PC-9 (cell line): ENCODE measurements around the gene PDK4. TPM values are rescaled to one million over a fixed set of nuclear protein-coding genes. Genes with fewer than 3 reads are reported as not detected.
A peak's percentile ranks its signal among the peaks of the same experiment; 100 is the strongest.

ENCODE experiments used
- BruUV-seq: library from RNA; stranded (reverse); fragments of 400-500 nt; replicated peaks from 2 replicates; lab custom pipeline; 2021; lab: Mats Ljungman, UMichigan
- CTCF ChIA-PET: fragments of 300-600 bp; sonication (Branson Sonifier 250); formaldehyde crosslinking; loops from one replicate; lab custom pipeline; 2022; ENCODE audit warnings: antibody characterized with exemption; lab: Charles Lee
- POLR2A ChIA-PET: fragments of 300-600 bp; sonication (Branson Sonifier 250); formaldehyde crosslinking; loops from one replicate; lab custom pipeline; 2022; ENCODE audit warnings: antibody characterized with exemption; ENCODE audit not compliant: unreplicated experiment; lab: Charles Lee
- DNase-seq, 2 experiments: peaks; one replicate each; pipeline versions ENCODE4 v3.0.0 to v3.0.0-alpha.2; 2015 to 2022; ENCODE audit warnings: mixed read lengths in 1 of 2
- H2AFZ ChIP-seq: fragments of 200-600 bp; sonication (generic); 2 replicates; pipeline ENCODE4 v1.8.1; 2017; ENCODE audit warnings: antibody characterized with exemption
- H3F3A ChIP-seq: fragments of 200-600 bp; sonication (generic); 2 replicates; pipeline ENCODE4 v1.8.1; 2017; ENCODE audit warnings: antibody characterized with exemption, mild to moderate bottlenecking, low read depth; ENCODE audit not compliant: insufficient read depth
- H3K27ac ChIP-seq: fragments of 200-600 bp; sonication (generic); 2 replicates; pipeline ENCODE4 v1.6.1; 2016; ENCODE audit warnings: mixed run types
- H3K27me3 ChIP-seq: fragments of 200-600 bp; sonication (generic); 2 replicates; pipeline ENCODE4 v1.6.1; 2016; ENCODE audit warnings: low read depth, mixed run types; ENCODE audit not compliant: insufficient read depth
- H3K36me3 ChIP-seq: fragments of 200-600 bp; sonication (generic); 2 replicates; pipeline ENCODE4 v1.6.1; 2016; ENCODE audit warnings: low read depth, mixed run types
- H3K4me1 ChIP-seq: fragments of 200-600 bp; sonication (generic); replicated peaks from 2 replicates; pipeline ENCODE4 v1.6.1; 2016; ENCODE audit warnings: mixed run types; ENCODE audit not compliant: insufficient read depth
- H3K4me2 ChIP-seq: fragments of 200-600 bp; sonication (generic); 2 replicates; pipeline ENCODE4 v1.6.1; 2017; ENCODE audit warnings: mixed run types
- H3K4me3 ChIP-seq: fragments of 200-600 bp; sonication (generic); 2 replicates; pipeline ENCODE4 v1.6.1; 2016; ENCODE audit warnings: mixed run types
- H3K79me2 ChIP-seq: fragments of 200-600 bp; sonication (generic); 2 replicates; pipeline ENCODE4 v1.6.1; 2017; ENCODE audit warnings: low read depth, mixed run types
- H3K9me2 ChIP-seq: fragments of 200-600 bp; sonication (generic); 2 replicates; pipeline ENCODE4 v1.8.1; 2017; ENCODE audit warnings: mild to moderate bottlenecking; ENCODE audit not compliant: insufficient read depth
- H3K9me3 ChIP-seq: fragments of 200-600 bp; sonication (generic); 2 replicates; pipeline ENCODE4 v1.8.1; 2016; ENCODE audit warnings: low read depth; ENCODE audit not compliant: insufficient read depth
- H4K20me1 ChIP-seq: fragments of 200-600 bp; sonication (generic); 2 replicates; pipeline ENCODE4 v1.8.1; 2017; ENCODE audit not compliant: insufficient read depth
- EZH2 ChIP-seq: fragments of 200-600 bp; sonication (generic); IDR thresholded peaks from 2 replicates; pipeline ENCODE4 v1.8.0; 2017; ENCODE audit warnings: antibody characterized with exemption, low read depth
- intact Hi-C: fragments of 100-400 bp; cut with micrococcal nuclease; formaldehyde crosslinking; loops from one replicate; pipeline ENCODE4 v1.10.0; 2022; ENCODE audit not compliant: unreplicated experiment
- total RNA-seq: library from RNA; stranded (reverse); gene quantifications from 2 replicates; pipeline ENCODE4 v1.2.3, GENCODE V29; 2021
- TF ChIP-seq, protein P1 (sequence below): fragments of 200-600 bp; sonication (generic); conservative IDR thresholded peaks from 2 replicates; pipeline ENCODE4 v1.6.1; 2017; ENCODE audit warnings: mixed run types, antibody characterized with exemption, mild to moderate bottlenecking, moderate library complexity

The PDK4 gene
- total RNA-seq, 1 experiment from 2014 or later: 4.8 TPM

DNA sequence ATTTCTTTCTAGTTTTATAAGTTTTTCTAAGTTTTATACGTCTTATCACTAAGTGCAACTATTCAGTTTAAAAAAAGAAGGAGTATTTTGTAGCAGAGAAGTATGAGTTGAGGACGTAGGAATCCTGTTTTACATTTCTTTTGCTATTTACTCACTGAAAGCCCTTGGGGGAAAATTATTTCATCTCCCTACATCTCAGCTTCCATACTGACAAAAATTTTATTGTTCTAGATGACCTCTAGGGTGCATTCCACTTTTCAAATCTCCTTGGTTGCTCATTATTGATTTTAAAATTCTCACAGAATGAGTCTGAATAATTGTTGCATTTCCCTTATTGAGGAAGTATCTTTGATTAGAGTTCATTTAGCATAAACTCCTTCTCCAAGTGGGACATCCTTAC lies 14.9 kb upstream of the PDK4 start:
- no TSS peak for BruUV-seq
- ChIA-PET CTCF (no interaction called here), POLR2A (no interaction called here)
- no peaks in the 10 kb centered on the region for H3K36me3 ChIP-seq
- H3K27me3 ChIP-seq: no peaks in the 10 kb centered on the region
- no peak overlapping the region for H3K4me3 ChIP-seq
- no peak overlapping the region for H2AFZ ChIP-seq
- TF ChIP-seq, protein P1, sequence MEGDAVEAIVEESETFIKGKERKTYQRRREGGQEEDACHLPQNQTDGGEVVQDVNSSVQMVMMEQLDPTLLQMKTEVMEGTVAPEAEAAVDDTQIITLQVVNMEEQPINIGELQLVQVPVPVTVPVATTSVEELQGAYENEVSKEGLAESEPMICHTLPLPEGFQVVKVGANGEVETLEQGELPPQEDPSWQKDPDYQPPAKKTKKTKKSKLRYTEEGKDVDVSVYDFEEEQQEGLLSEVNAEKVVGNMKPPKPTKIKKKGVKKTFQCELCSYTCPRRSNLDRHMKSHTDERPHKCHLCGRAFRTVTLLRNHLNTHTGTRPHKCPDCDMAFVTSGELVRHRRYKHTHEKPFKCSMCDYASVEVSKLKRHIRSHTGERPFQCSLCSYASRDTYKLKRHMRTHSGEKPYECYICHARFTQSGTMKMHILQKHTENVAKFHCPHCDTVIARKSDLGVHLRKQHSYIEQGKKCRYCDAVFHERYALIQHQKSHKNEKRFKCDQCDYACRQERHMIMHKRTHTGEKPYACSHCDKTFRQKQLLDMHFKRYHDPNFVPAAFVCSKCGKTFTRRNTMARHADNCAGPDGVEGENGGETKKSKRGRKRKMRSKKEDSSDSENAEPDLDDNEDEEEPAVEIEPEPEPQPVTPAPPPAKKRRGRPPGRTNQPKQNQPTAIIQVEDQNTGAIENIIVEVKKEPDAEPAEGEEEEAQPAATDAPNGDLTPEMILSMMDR: no peak
- TF ChIP-seq EZH2: no peak
- peaks cover 37% of the 10 kb centered on the region for H3K4me1 ChIP-seq
- DNase-seq: peak in 1 of 2 experiments; percentile 44
- no peak overlapping the region for H3K4me2 ChIP-seq
- intact Hi-C loops: no loop called here
- H3F3A ChIP-seq: peaks cover 14% of the 10 kb centered on the region; the same call in 1 of the 2 replicates
- H3K9me2 ChIP-seq: no peaks in the 10 kb centered on the region
- no peaks in the 10 kb centered on the region for H4K20me1 ChIP-seq
- H3K9me3 ChIP-seq: no peaks in the 10 kb centered on the region
- H3K79me2 ChIP-seq: no peaks in the 10 kb centered on the region
- H3K27ac ChIP-seq: no peak overlapping the region

DNA sequence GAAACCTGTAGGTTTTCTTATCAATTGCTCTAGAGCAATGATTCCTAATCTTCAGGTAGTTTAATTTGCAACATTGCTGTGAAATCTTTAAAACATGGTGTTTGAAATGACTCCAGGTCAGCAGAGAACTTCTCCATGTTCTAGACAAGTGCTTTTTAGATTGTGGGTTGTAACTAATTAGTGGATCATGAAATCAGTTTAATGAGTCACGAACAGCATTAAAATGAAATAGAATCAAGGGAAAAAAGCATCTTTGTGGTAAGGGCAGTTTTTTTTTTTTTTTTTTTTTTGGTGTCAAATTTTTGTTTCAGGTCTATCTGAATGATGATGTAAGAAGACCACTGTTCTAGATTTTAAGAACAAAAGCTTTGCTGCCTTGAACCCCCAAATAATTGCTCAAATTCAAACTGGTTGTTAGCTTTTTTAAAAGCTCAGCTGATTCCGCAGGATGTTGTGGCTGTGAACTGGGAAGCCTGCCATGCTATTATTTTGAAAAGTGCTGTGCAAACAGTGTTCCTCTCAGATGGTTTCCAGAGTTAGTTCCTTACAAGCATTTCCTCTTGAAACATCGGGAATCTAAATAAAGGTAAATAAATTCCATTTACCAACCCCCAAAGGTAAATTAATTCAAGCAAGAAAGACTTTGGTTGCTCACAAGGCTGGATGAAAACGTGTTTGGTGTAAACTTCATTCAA lies 13.1 kb upstream of the PDK4 start:
- no peak overlapping the region for H2AFZ ChIP-seq

More for the DNA sequence above, 13.1 kb upstream of the PDK4 start:
- no TSS peak for BruUV-seq
- ChIA-PET POLR2A (no interaction called here), CTCF (interaction anchor here (0.6 to 1.3 kb wide), 4 partner anchors 35 to 211 kb away, joined by 3 to 15 read pairs (median 4); no protein-coding TSS in a partner anchor)
- Histone ChIP-seq H3K36me3 (no peaks in the 10 kb centered on the region), H3K4me2 (peak overlapping the region; percentile 73), H3K9me2 (no peaks in the 10 kb centered on the region), H3K4me1 (peaks cover 37% of the 10 kb centered on the region), H3K79me2 (no peaks in the 10 kb centered on the region), H4K20me1 (no peaks in the 10 kb centered on the region), H3K27ac (peak overlapping the region; percentile 91), H3F3A (peaks cover 14% of the 10 kb centered on the region; the same call in 1 of the 2 replicates), H3K4me3 (peak overlapping the region; percentile 32; the same call in 1 of the 2 replicates), H3K9me3 (no peaks in the 10 kb centered on the region), H3K27me3 (no peaks in the 10 kb centered on the region)
- DNase-seq: peak in 1 of 2 experiments; percentile 8
- TF ChIP-seq EZH2: no peak
- TF ChIP-seq, protein P1: no peak
- intact Hi-C loops: loop anchor here (5.0 kb wide), 1 partner anchor 73 kb away; no protein-coding TSS in a partner anchor
